ENCODE measurements around the gene LRRC56. TPM values are rescaled to one million over a fixed set of nuclear protein-coding genes. Genes with fewer than 3 reads are reported as not detected.

The LRRC56 gene
- total and polyA plus RNA-seq, 2 of the 13 experiments (the other 11 are each of a cell fraction or from before 2014, with no cell fraction given), result 0.11 to 0.29 TPM

- TF ChIP-seq ARID4A (CRISPR knock-in tag; IDR thresholded peaks at IDR 0.05; ENCODE audit: borderline replicate concordance) (peak; percentile 67; the same call in 1 of the 2 replicates), ZNF501 (CRISPR knock-in tag; IDR thresholded peaks at IDR 0.05) (peak; percentile 76), CEBPG (CRISPR knock-in tag; IDR thresholded peaks at IDR 0.05) (no peak), SMARCE1 (IDR thresholded peaks at IDR 0.05; ENCODE audit: borderline replicate concordance) (no peak), ZNF121 (CRISPR knock-in tag; IDR thresholded peaks at IDR 0.05) (peak; percentile 46; the same call in 1 of the 2 replicates), ZBTB38 (CRISPR knock-in tag; IDR thresholded peaks at IDR 0.05) (peak; percentile 92), MAFF (IDR thresholded peaks at IDR 0.05; ENCODE audit: low read depth, low read length) (no peak), TFAP4 (IDR thresholded peaks at IDR 0.05; ENCODE audit: borderline replicate concordance, low read depth) (peak; percentile 23; the same call in 1 of the 2 replicates), PBX3 (CRISPR knock-in tag; IDR thresholded peaks at IDR 0.05; ENCODE audit: borderline replicate concordance) (no peak), CENPT (CRISPR knock-in tag; IDR thresholded peaks at IDR 0.05; ENCODE audit: low read depth) (0 out of 2 replicates have a peak, but pooled peaks have one; percentile 58), NFYC (CRISPR knock-in tag; IDR thresholded peaks at IDR 0.05) (0 out of 2 replicates have a peak, but pooled peaks have one; percentile 12), AKAP8 (CRISPR knock-in tag; IDR thresholded peaks at IDR 0.05) (peak; percentile 58; the same call in 1 of the 2 replicates), ETV5 (CRISPR knock-in tag; IDR thresholded peaks at IDR 0.05; ENCODE audit: borderline replicate concordance) (peak; percentile 85), JARID2 (CRISPR knock-in tag; IDR thresholded peaks at IDR 0.05; ENCODE audit: insufficient replicate concordance) (peak; percentile 21), SP2 (CRISPR knock-in tag; IDR thresholded peaks at IDR 0.05) (peak; percentile 46; the same call in 1 of the 2 replicates), IRX3 (CRISPR knock-in tag; IDR thresholded peaks at IDR 0.05; ENCODE audit: borderline replicate concordance, low read depth) (0 out of 2 replicates have a peak, but pooled peaks have one; percentile 27), PATZ1 (CRISPR knock-in tag; IDR thresholded peaks at IDR 0.05) (peak; percentile 54), ZZZ3 (CRISPR knock-in tag; IDR thresholded peaks at IDR 0.05; ENCODE audit: borderline replicate concordance) (no peak), BHLHE40 (IDR thresholded peaks at IDR 0.05; ENCODE audit: low read length) (peak; percentile 96), RXRA (CRISPR knock-in tag; IDR thresholded peaks at IDR 0.05) (peak; percentile 64; the same call in 1 of the 2 replicates), ZNF747 (CRISPR knock-in tag; IDR thresholded peaks at IDR 0.05; ENCODE audit: borderline replicate concordance) (0 out of 2 replicates have a peak, but pooled peaks have one; percentile 54)
These were observed at the start of gene LRRC56 (continued) for GRCh38 chr11:536841-537621.
